ENCODE results near the gene HYAL2.
A peak's percentile ranks its signal among the peaks of the same experiment; 100 is the strongest.

HYAL2 gene

GRCh38 chr3:50318615-50319014 lies 3.9 kb downstream of the HYAL2 start (continued):
- TF ChIP-seq, protein P1, sequence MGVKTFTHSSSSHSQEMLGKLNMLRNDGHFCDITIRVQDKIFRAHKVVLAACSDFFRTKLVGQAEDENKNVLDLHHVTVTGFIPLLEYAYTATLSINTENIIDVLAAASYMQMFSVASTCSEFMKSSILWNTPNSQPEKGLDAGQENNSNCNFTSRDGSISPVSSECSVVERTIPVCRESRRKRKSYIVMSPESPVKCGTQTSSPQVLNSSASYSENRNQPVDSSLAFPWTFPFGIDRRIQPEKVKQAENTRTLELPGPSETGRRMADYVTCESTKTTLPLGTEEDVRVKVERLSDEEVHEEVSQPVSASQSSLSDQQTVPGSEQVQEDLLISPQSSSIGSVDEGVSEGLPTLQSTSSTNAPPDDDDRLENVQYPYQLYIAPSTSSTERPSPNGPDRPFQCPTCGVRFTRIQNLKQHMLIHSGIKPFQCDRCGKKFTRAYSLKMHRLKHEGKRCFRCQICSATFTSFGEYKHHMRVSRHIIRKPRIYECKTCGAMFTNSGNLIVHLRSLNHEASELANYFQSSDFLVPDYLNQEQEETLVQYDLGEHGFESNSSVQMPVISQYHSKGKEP (tag by site-specific recombination; IDR thresholded peaks at IDR 0.05), result no peak
- no peak for TF ChIP-seq ZNF426 (tag by site-specific recombination; IDR thresholded peaks at IDR 0.05)
- TF ChIP-seq GLIS1 (tag by site-specific recombination; IDR thresholded peaks at IDR 0.05), result no peak
- TF ChIP-seq ZNF521 (tag by site-specific recombination; IDR thresholded peaks at IDR 0.05), result no peak
- no peak for TF ChIP-seq ZNF626 (tag by site-specific recombination; IDR thresholded peaks at IDR 0.05)
- TF ChIP-seq ZNF221 (tag by site-specific recombination; IDR thresholded peaks at IDR 0.05; ENCODE audit: borderline replicate concordance), result no peak
- TF ChIP-seq ZNF23 (tag by site-specific recombination; IDR thresholded peaks at IDR 0.05; ENCODE audit: borderline replicate concordance), result no peak
- TF ChIP-seq, protein P2, sequence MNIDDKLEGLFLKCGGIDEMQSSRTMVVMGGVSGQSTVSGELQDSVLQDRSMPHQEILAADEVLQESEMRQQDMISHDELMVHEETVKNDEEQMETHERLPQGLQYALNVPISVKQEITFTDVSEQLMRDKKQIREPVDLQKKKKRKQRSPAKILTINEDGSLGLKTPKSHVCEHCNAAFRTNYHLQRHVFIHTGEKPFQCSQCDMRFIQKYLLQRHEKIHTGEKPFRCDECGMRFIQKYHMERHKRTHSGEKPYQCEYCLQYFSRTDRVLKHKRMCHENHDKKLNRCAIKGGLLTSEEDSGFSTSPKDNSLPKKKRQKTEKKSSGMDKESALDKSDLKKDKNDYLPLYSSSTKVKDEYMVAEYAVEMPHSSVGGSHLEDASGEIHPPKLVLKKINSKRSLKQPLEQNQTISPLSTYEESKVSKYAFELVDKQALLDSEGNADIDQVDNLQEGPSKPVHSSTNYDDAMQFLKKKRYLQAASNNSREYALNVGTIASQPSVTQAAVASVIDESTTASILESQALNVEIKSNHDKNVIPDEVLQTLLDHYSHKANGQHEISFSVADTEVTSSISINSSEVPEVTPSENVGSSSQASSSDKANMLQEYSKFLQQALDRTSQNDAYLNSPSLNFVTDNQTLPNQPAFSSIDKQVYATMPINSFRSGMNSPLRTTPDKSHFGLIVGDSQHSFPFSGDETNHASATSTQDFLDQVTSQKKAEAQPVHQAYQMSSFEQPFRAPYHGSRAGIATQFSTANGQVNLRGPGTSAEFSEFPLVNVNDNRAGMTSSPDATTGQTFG (tag by site-specific recombination; IDR thresholded peaks at IDR 0.05; ENCODE audit: borderline replicate concordance), result no peak
- no peak for TF ChIP-seq TCF7L2 (IDR thresholded peaks at IDR 0.05; ENCODE audit: borderline replicate concordance, low read depth, low read length)
- no peak for TF ChIP-seq SALL2 (tag by site-specific recombination; IDR thresholded peaks at IDR 0.05; ENCODE audit: borderline replicate concordance)
- TF ChIP-seq ZNF561 (tag by site-specific recombination; IDR thresholded peaks at IDR 0.05; ENCODE audit: borderline replicate concordance), result no peak

DNA sequence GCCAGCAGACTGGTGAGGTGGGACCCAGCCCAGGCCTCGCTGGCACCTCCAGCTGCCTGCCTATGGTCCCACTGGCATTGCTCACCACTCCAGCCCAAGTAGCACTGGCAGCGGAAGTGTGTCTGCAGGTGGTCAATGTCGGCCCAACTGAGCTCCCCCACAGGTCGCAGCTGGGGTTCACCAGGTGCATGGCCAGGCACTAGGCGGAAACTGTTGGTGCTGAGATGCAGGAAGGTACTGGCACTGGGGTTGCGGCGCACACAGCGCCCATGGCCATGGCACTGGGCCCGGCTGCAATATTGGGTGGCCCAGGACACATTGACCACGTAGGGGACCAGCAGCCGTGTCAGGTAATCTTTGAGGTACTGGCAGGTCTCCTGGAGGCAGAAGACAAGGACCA lies 4.4 kb downstream of the HYAL2 start:
- no peak for TF ChIP-seq ZNF747 (tag by site-specific recombination; IDR thresholded peaks at IDR 0.05)
- TF ChIP-seq GLIS1 (tag by site-specific recombination; IDR thresholded peaks at IDR 0.05), result 0 out of 2 replicates have a peak, but pooled peaks have one; percentile 5
- TF ChIP-seq, protein P3, sequence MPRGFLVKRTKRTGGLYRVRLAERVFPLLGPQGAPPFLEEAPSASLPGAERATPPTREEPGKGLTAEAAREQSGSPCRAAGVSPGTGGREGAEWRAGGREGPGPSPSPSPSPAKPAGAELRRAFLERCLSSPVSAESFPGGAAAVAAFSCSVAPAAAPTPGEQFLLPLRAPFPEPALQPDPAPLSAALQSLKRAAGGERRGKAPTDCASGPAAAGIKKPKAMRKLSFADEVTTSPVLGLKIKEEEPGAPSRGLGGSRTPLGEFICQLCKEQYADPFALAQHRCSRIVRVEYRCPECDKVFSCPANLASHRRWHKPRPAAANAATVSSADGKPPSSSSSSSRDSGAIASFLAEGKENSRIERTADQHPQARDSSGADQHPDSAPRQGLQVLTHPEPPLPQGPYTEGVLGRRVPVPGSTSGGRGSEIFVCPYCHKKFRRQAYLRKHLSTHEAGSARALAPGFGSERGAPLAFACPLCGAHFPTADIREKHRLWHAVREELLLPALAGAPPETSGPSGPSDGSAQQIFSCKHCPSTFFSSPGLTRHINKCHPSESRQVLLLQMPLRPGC (tag by site-specific recombination; IDR thresholded peaks at IDR 0.05), result no peak
- no peak overlapping the region for H3K4me3 ChIP-seq (ENCODE audit: low read depth, low read length)
- ChIA-PET CTCF (interaction anchor here (0.6 to 1.2 kb wide), 2 partner anchors 27 to 44 kb away, joined by 3 read pairs; no protein-coding TSS in a partner anchor), POLR2A (interaction anchor here (1.6 to 3.6 kb wide), 4 partner anchors 10 to 26 kb away, joined by 8 to 12 read pairs (median 12); partner anchors contain the start of genes HYAL3, IFRD2, NAA80 and TUSC2)
- peaks cover 7% of the 10 kb centered on the region; the same call in 1 of the 2 replicates for H3K4me1 ChIP-seq (ENCODE audit: control insufficient read depth, insufficient read depth, low read length)
- no peaks in the 10 kb centered on the region for H3K9me3 ChIP-seq (ENCODE audit: control insufficient read depth, insufficient read depth, low read depth, low read length)
- no peak overlapping the region for H3K27ac ChIP-seq (ENCODE audit: extremely low read depth, low read depth, low read length)
- peaks cover 0 to 38% of the 10 kb centered on the region in 2 experiments; a peak in 1 of 3 replicates for H3K36me3 ChIP-seq (ENCODE audit: control insufficient read depth in 2 of 2, insufficient read depth in 1 of 2, low read length in 2 of 2)

DNA sequence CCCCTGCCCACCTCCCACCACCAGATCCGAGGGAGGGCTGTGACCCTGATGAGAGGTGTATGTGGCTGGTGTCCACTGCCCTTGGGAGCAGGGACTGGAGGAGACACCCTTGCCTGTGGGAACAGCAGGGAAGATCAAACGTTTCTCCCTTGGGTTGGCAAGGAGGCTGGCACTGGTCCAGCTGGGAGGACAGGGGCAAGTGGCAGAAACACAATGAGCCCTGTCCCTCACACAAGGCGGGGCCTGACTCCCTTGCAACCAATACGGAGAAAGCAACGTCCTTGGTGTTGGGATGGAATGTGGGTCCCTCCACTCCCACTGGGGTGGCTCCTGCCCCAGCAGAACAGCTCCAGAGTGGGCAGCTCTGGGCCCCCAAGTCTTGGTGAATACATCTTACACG lies 5.2 kb downstream of the HYAL2 start:
- Histone ChIP-seq H3K4me3 (ENCODE audit: low read depth, low read length) (no peak overlapping the region), H3K27ac (ENCODE audit: extremely low read depth, low read depth, low read length) (no peak overlapping the region), H3K9me3 (ENCODE audit: control insufficient read depth, insufficient read depth, low read depth, low read length) (no peaks in the 10 kb centered on the region), H3K4me1 (ENCODE audit: control insufficient read depth, insufficient read depth, low read length) (peaks cover 7% of the 10 kb centered on the region; the same call in 1 of the 2 replicates), H3K36me3 (ENCODE audit: control insufficient read depth in 2 of 2, insufficient read depth in 1 of 2, low read length in 2 of 2) (peaks cover 0 to 38% of the 10 kb centered on the region in 2 experiments; a peak in 1 of 3 replicates)
- ChIA-PET POLR2A (interaction anchor here (1.0 to 3.6 kb wide), 5 partner anchors 11 to 53 kb away, joined by 3 to 12 read pairs (median 11); partner anchors contain the start of genes HYAL3, IFRD2, NAA80 and TUSC2), CTCF (interaction anchor here (0.6 to 1.0 kb wide), 2 partner anchors 18 to 26 kb away, joined by 3 to 7 read pairs; partner anchors contain the start of genes HYAL3 and NAA80)
- TF ChIP-seq ZSCAN30 (tag by site-specific recombination; IDR thresholded peaks at IDR 0.05) (no peak), ZNF239 (tag by site-specific recombination; IDR thresholded peaks at IDR 0.05) (no peak), ZBTB48 (tag by site-specific recombination; IDR thresholded peaks at IDR 0.05) (0 out of 2 replicates have a peak, but pooled peaks have one; percentile 36)
